B cell (primary cell): ENCODE data around the gene ZSWIM6. TPM values are rescaled to one million over a fixed set of nuclear protein-coding genes. Genes with fewer than 3 reads are reported as not detected.

Source experiments
- ATAC-seq: fragments of 200-7000 bp; cut with Tn5 transposase; one replicate; pipeline ENCODE4 v1.10.0; 2021; ENCODE audit warnings: low read depth, mild to moderate bottlenecking, moderate number of reproducible peaks, moderate library complexity
- CTCF ChIA-PET: fragments of 350-600 bp; sonication (Branson Sonifier 250); formaldehyde crosslinking; loops from one replicate; lab custom pipeline; 2021; ENCODE audit warnings: antibody characterized with exemption, inconsistent platforms; lab: Charles Lee
- POLR2A ChIA-PET: fragments of 350-600 bp; sonication (Branson Sonifier 250); formaldehyde crosslinking; loops from one replicate; lab custom pipeline; 2021; ENCODE audit warnings: antibody characterized with exemption; lab: Charles Lee
- DNase-seq: peaks from one replicate; pipeline ENCODE4 v3.0.0; 2013
- H2AFZ ChIP-seq: 2 replicates; pipeline ENCODE4 v1.6.1; 2012; ENCODE audit warnings: mild to moderate bottlenecking, low read depth, low read length; ENCODE audit not compliant: insufficient read depth, poor library complexity, severe bottlenecking
- H3K27ac ChIP-seq, 2 donors: 1 replicate in 1 of 2; 2 replicates in 1 of 2; pipeline ENCODE4 v1.5.1; 2012 to 2013; ENCODE audit warnings: low read length in 2 of 2, mild to moderate bottlenecking in 2 of 2, moderate library complexity in 1 of 2
- H3K27me3 ChIP-seq, 4 experiments: fragments of 200-600 bp in 1 of 4; sonication (generic) in 1 of 4; replicated peaks in 1 of 4; 1 replicate in 2 of 4; 2 replicates in 2 of 4; pipeline versions ENCODE4 v1.6.1 to v1.7.0; 2013 to 2016; ENCODE audit warnings: low read length in 3 of 4, mild to moderate bottlenecking in 2 of 4, mixed read lengths in 1 of 4, moderate library complexity in 1 of 4; ENCODE audit not compliant: insufficient read depth in 4 of 4, control insufficient read depth in 3 of 4; ENCODE audit errors: control extremely low read depth in 1 of 4
- H3K36me3 ChIP-seq, 2 experiments: replicated peaks in 1 of 2; 1 replicate in 1 of 2; 2 replicates in 1 of 2; pipeline versions ENCODE4 v1.6.1 to v1.7.1; 2013; ENCODE audit warnings: low read length in 1 of 2; ENCODE audit not compliant: insufficient read depth in 2 of 2, control insufficient read depth in 1 of 2; ENCODE audit errors: control extremely low read depth in 1 of 2, extremely low read depth in 1 of 2
- H3K4me1 ChIP-seq, 2 donors: fragments of 200-600 bp in 1 of 2; sonication (generic) in 1 of 2; 1 replicate in 1 of 2; 2 replicates in 1 of 2; pipeline versions ENCODE4 v1.5.1 to v1.6.1; 2013 to 2017; ENCODE audit warnings: low read length in 2 of 2; ENCODE audit not compliant: control insufficient read depth in 2 of 2, insufficient read depth in 2 of 2
- H3K4me2 ChIP-seq: replicated peaks from 2 replicates; pipeline ENCODE3; 2012; ENCODE audit warnings: mild to moderate bottlenecking, low read depth, low read length; ENCODE audit not compliant: poor library complexity, severe bottlenecking
- H3K4me3 ChIP-seq, 5 experiments: fragments of 200-600 bp in 1 of 5; sonication (generic) in 1 of 5; 1 replicate in 3 of 5; 2 replicates in 2 of 5; pipeline versions ENCODE4 v1.5.1 to v1.7.0; 2011 to 2016; ENCODE audit warnings: low read length in 4 of 5, mild to moderate bottlenecking in 4 of 5, low read depth in 2 of 5, control low read depth in 1 of 5, moderate library complexity in 1 of 5; ENCODE audit not compliant: insufficient read depth in 1 of 5; ENCODE audit errors: control extremely low read depth in 1 of 5, extremely low read depth in 1 of 5
- H3K79me2 ChIP-seq: fragments of 200-600 bp; sonication (generic); one replicate; pipeline ENCODE4 v1.6.0; 2016; ENCODE audit warnings: low read length; ENCODE audit not compliant: control insufficient read depth, insufficient read depth
- H3K9ac ChIP-seq: fragments of 200-600 bp; sonication (generic); 2 replicates; pipeline ENCODE4 v1.6.1; 2017; ENCODE audit warnings: mild to moderate bottlenecking, low read length, moderate library complexity
- H3K9me3 ChIP-seq, 3 donors: one replicate each; pipeline versions ENCODE4 v1.6.1 to v1.7.1; 2013; ENCODE audit warnings: low read length in 2 of 3; ENCODE audit not compliant: control insufficient read depth in 2 of 3, insufficient read depth in 1 of 3; ENCODE audit errors: control extremely low read depth in 1 of 3
- H4K20me1 ChIP-seq: 2 replicates; pipeline ENCODE4 v1.6.0; 2012; ENCODE audit warnings: mild to moderate bottlenecking, low read length; ENCODE audit not compliant: insufficient read depth, control insufficient read depth, poor library complexity, severe bottlenecking
- H3K27ac Mint-ChIP-seq: one replicate; pipeline ENCODE4 v1.8.0; 2021; ENCODE audit warnings: mixed read lengths
- H3K27me3 Mint-ChIP-seq: one replicate; pipeline ENCODE4 v1.8.0; 2021; ENCODE audit warnings: mixed read lengths
- H3K4me1 Mint-ChIP-seq: one replicate; pipeline ENCODE4 v1.8.0; 2021; ENCODE audit warnings: mixed read lengths
- H3K4me3 Mint-ChIP-seq: one replicate; pipeline ENCODE4 v1.8.0; 2021; ENCODE audit warnings: mixed read lengths
- H3K9me3 Mint-ChIP-seq: one replicate; pipeline ENCODE4 v1.8.0; 2022; ENCODE audit warnings: mixed read lengths; ENCODE audit not compliant: insufficient read depth
- CTCF ChIP-seq: fragments of 200-600 bp; IDR thresholded peaks from one replicate; pipeline ENCODE4 v1.8.0; 2022; ENCODE audit warnings: antibody characterized with exemption, mild to moderate bottlenecking
- EZH2 ChIP-seq: IDR thresholded peaks from 2 replicates; pipeline ENCODE4 v1.6.1; 2012; ENCODE audit warnings: borderline replicate concordance, low read depth, mild to moderate bottlenecking, moderate library complexity, low read length; ENCODE audit not compliant: insufficient read depth, poor library complexity, severe bottlenecking
- WGBS: methylation state at CpG from one replicate; pipeline ENCODE4 v1.1.5; 2013; ENCODE audit warnings: missing lambda C conversion rate; ENCODE audit not compliant: insufficient coverage; 5-methylcytosine and 5-hydroxymethylcytosine counted together
- intact Hi-C: fragments of 100-400 bp; cut with micrococcal nuclease; formaldehyde crosslinking; loops from one replicate; pipeline ENCODE4 v1.10.0; 2022
- polyA plus RNA-seq: library from polyadenylated mRNA; depleted of rRNA; stranded (reverse); fragments of >200 nt; gene quantifications from 2 replicates; pipeline ENCODE4 v1.2.3, GENCODE V29; 2012
- total RNA-seq, 2 donors: library from RNA; stranded (reverse); fragments of 120-200 nt in 1 of 2; gene quantifications; 1 replicate in 1 of 2; 2 replicates in 1 of 2; pipeline versions ENCODE4 v1.2.3 to v1.2.4, GENCODE V29; 2013 to 2022

The ZSWIM6 gene
- total and polyA plus RNA-seq, 2 donors (not counting 1 experiment from before 2014, with no cell fraction given) = 7.9 to 16.4 TPM

GRCh38 chr5:61465066-61465465 lies 133.0 kb downstream of the ZSWIM6 start:
- H3K27me3 Mint-ChIP-seq = no peaks in the 10 kb centered on the region
- WGBS = no CpG with 5 or more reads among the region's 1 CpG
- no peak overlapping the region for H3K4me2 ChIP-seq
- H3K4me3 Mint-ChIP-seq = no peak overlapping the region
- no peaks in the 10 kb centered on the region for H3K9me3 ChIP-seq
- intact Hi-C loops = no loop called here
- no peak overlapping the region for H3K27ac ChIP-seq
- CTCF ChIA-PET = no interaction called here
- H3K27me3 ChIP-seq = no peaks in the 10 kb centered on the region
- peaks cover 56% of the 10 kb centered on the region for H3K79me2 ChIP-seq
- POLR2A ChIA-PET = no interaction called here
- no peak overlapping the region for H2AFZ ChIP-seq
- peaks cover 2% of the 10 kb centered on the region for H3K9me3 Mint-ChIP-seq
- H4K20me1 ChIP-seq = peaks cover 74% of the 10 kb centered on the region
- DNase-seq (no peak), ATAC-seq (no peak)
- H3K36me3 ChIP-seq = no peaks in the 10 kb centered on the region
- H3K4me1 ChIP-seq = no peaks in the 10 kb centered on the region
- no peak overlapping the region for H3K4me3 ChIP-seq
- no peak overlapping the region for H3K9ac ChIP-seq
- H3K27ac Mint-ChIP-seq = no peak overlapping the region
- no peak for TF ChIP-seq EZH2
- TF ChIP-seq CTCF = no peak
- H3K4me1 Mint-ChIP-seq = peaks cover 33% of the 10 kb centered on the region

DNA sequence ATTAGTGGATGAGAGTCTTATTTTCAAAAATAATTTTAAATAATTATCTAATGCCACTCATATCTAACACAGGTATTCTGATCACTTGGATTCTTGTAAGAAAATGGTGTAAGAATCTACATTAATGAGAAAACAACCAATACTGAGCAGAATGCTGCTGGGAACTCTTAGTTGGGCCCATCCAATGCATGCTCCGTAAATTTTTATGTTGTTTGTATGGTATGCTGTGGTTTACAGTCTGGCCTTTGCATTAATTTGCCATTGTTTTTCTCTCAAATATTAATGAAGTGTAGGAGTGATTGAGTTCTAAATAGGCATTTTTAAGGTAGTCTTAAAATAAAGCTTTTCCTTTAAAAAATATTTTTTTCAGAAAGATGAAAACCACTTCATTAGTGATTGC lies 133.4 kb downstream of the ZSWIM6 start:
- Mint-ChIP-seq H3K4me3 (no peak overlapping the region), H3K27me3 (no peaks in the 10 kb centered on the region), H3K4me1 (peaks cover 32% of the 10 kb centered on the region), H3K27ac (no peak overlapping the region), H3K9me3 (peaks cover 2% of the 10 kb centered on the region)
- Histone ChIP-seq H3K9me3 (no peaks in the 10 kb centered on the region), H4K20me1 (peaks cover 74% of the 10 kb centered on the region), H3K36me3 (no peaks in the 10 kb centered on the region), H3K9ac (no peak overlapping the region), H3K4me3 (no peak overlapping the region), H3K4me2 (no peak overlapping the region), H2AFZ (no peak overlapping the region), H3K27ac (no peak overlapping the region), H3K4me1 (no peaks in the 10 kb centered on the region), H3K27me3 (no peaks in the 10 kb centered on the region), H3K79me2 (peaks cover 54% of the 10 kb centered on the region)
- no peak for DNase-seq
- no CpG with 5 or more reads among the region's 1 CpG for whole genome bisulfite sequencing
- CTCF ChIA-PET = no interaction called here
- intact Hi-C loops = no loop called here
- POLR2A ChIA-PET = no interaction called here
- no peak for TF ChIP-seq EZH2
- no peak for TF ChIP-seq CTCF
- no peak for ATAC-seq
